NCI-H774 (cell line): Measurements from ENCODE around the gene DEFB129.
"Not testable (repeated sequence)": the region's sequence is repeated elsewhere in the genome, so short reads cannot be mapped to it uniquely, and the experiment has no call there.

Experiments
- DNase-seq: peaks from one replicate; lab custom pipeline; 2025; lab: John Stamatoyannopoulos, UW

The DEFB129 gene

DNA sequence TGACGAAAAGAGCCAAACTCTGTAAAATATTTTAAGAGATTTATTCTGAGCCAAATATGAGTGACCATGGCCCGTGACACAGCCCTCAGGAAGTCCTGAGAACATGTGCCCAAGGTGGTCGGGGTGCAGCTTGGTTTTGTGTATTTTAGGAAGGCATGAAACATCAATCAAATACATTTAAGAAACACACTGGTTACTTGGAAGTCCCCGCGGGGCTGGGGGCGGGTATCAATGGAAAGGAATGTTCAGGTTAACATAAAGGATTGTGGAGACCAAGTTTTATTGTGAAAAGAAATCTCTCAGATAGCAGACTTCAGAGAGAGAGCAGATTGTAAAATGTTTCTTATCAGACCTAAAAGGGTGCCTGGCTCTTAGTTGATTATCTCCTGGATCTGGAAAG is 26.4 kb downstream of the DEFB129 start:
- not testable (repeated sequence) for DNase-seq

DNA sequence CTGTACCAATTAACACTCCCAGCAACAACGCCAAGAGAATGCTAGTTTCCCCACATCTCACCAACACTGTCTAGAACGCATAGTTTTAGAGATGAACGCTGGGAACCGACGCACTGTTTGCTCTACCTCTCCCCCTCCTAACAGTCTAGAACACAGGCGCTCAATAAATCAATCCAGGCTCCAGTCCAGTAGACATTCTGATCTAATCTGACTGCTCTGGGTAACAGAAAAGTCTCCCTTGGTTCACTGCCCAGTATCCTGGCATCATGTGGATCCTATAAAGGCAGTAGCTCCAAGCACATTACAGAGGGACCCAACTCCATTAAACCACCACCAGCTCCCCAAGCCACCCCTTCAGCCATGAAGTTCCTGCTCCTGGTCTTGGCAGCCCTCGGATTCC is 30.4 kb downstream of the DEFB129 start, which contains the start of gene DEFB132:
TSS of gene DEFB132 (plus strand) at position 306 of the 400 bp plus-strand sequence. CDS start at position 361, 55 bp downstream.
- DNase-seq, result no peak

GRCh38 chr20:258269-258858 is 31.3 kb downstream of the DEFB129 start:
- no peak for DNase-seq

- DNase-seq, result no peak
Measured at GRCh38 chr20:258963-259362, 31.9 kb downstream of the DEFB129 start.

GRCh38 chr20:259981-260380 is 32.9 kb downstream of the DEFB129 start:
- DNase-seq, result no peak

- DNase-seq, result no peak
Measured at GRCh38 chr20:263701-264100, 36.6 kb downstream of the DEFB129 start.

DNA sequence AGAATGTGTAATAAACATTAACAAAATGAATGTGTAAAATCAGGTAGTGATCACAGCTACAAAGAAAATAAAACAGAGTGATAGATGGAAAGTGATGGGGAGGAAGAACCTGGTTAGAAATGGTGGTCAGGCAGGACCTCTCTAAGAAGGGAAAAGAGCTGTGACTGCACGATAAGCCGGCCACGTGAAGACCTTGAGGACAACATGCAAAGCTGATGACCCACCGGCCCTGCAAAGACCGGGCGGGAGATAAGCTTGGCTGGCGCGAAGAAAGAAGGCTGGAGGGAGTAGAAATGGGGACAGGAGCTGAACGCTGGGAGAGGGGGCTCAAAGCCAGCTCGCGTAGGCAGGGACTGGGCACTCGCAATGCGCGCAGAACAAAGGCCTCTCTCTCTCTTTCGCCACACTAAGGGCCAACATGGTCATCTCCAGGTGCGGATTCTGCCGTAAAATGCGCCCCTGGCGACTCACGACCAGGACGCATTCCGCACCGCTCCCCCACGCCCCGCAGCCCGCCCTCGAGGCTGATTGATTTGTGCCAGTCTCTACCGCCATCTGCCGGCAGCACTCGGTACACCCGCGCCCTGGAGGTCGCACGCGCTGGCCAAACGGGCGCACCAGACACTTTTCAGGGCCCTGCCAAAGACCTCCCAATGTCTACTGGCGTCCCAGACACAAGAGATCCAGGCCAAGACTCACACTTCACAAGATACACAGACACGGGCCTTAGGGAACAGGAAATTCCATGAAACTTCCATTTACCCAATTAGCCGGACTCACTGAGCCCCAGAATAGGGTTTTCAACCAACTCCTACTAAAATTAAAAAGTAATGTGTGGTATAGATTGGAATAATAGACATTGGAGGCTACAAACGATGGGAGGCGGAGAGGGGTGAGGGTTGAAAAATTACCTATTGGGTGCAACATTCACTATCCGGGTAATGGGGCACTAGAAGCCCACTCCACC is 39.8 kb downstream of the DEFB129 start:
- peak; percentile 77 for DNase-seq

DNA sequence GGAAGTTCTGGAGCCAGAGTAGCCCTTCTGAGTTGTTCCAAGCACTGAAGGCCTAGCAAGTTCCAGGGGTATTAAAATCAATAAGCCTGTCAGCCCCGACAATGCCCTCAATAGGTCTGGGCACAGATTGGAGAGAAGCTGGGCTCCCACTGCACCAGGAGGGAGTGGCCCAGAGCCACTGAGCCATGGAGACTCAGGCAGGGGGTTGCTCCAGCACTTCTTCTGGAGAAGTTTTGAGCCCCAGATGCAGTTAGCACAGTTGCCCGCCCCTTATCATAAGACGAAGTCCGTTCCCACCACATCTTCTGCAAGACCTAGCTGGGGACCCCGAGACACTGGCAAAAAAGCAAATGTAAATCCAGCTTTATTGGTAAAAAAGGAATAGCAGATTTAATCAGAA is 43.5 kb downstream of the DEFB129 start:
- DNase-seq, result no peak

DNA sequence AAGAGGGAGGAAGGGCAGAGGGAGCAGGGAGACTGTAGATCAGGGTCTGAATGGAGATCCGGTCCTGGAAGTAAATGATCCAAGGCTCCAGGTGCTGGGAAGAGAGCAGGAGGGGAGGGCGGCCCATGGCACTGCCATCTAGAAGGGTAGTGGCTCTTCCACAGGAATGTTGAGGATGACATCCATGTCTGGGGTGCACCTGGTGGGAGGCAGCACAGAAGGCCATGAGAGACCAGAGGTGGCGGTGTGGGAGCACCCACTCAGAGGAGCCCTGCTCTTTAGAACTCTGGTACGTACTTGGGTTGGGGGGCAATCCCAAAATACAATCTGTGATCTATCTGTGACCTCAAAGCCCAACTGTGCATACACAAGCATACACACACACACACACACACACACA is 44.0 kb downstream of the DEFB129 start:
- DNase-seq, result no peak

DNA sequence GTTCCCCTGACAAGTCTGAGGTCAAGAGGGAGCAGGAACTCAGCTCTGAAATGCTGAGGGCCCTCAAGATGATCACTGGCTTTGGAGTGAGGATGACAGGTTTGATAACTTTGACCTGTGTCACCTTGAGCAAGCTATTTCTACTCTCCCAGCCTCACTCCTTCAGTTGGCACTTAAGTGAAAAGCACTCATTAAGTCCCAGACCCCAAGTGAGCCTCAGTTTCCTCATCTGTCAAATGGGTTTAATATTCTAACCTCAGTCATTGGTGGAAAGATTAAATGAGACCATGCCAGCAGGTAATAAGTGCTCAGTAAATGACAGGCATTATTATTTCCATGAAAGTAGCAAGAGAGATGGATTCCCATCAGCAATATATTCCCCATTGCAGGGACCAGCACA is 44.5 kb downstream of the DEFB129 start:
- no peak for DNase-seq

DNA sequence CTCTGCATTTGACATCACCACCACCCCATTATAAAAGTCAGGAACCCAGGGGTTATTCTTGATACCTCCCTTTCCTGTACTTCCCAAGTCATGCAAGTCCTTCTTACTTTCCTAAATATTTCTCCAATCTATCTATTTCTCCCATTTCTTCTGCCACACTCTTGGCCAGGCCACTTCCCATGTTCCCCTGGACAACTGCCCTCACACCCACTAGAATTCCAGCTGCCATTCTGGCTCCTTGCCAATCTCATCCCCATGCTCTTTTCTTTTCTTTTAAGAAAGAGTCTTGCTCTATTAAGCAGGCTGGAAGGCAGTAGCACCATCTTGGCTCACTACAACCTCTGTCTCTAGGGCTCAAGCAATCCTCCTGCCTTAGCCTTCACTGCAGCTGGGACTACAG is 45.7 kb downstream of the DEFB129 start:
- no peak for DNase-seq

- DNase-seq, result no peak
Measured at GRCh38 chr20:273884-274283, 46.8 kb downstream of the DEFB129 start.

DNA sequence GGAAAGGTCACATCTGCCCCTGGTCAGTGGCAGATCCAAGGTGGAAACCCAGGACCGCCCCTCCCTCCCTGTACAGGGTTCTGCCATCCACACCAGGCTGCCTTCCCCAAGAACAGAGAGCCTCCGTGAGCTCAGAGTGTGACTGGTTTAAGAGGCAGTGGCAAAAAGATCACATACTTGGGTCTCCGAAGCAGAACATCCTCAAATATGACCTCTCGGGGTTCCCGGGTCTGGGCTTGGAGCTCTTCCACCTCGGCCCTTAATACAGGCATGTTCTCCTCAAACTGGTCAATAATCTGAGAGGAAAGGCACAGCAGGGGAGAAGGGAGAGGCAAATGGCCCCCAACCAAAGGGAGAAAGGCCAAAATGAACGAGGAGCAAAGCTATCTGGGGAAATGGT is 48.7 kb downstream of the DEFB129 start:
- DNase-seq, result no peak

- no peak for DNase-seq
Measured at GRCh38 chr20:276620-277495, 49.8 kb downstream of the DEFB129 start.

DNA sequence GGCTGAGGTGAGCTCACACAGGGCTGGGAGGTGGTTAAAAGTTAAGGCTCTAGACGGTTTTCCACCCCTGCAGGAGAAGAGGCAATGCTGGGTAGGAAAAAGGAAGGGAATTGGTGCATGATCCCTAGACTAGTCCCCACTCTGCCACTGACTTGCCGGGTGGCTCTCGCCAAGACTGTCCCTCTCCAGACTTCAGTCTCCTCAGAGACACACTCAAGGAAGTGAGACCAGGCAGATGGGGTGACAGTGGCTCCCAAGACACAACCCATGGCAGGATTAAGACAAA is 50.4 kb downstream of the DEFB129 start:
- DNase-seq, result no peak

GRCh38 chr20:278181-278580 is 51.1 kb downstream of the DEFB129 start:
- no peak for DNase-seq

GRCh38 chr20:278607-279571 is 51.8 kb downstream of the DEFB129 start:
- no peak for DNase-seq
